ENCODE measurements around the gene S100A3.
"Not testable (repeated sequence)": the region's sequence is repeated elsewhere in the genome, so short reads cannot be mapped to it uniquely, and the experiment has no call there.

S100A3 gene

GRCh38 chr1:153568367-153569099, 19.5 kb upstream of the S100A3 start:
- peak; percentile 71 for DNase-seq (ENCODE audit: low read depth)

- no peak for DNase-seq (ENCODE audit: low read depth)
These were observed 18.7 kb upstream of the S100A3 start for GRCh38 chr1:153567621-153568366.

GRCh38 chr1:153566414-153567371, 17.6 kb upstream of the S100A3 start:
- DNase-seq (ENCODE audit: low read depth): peak; percentile 97

- peak; percentile 84 for DNase-seq (ENCODE audit: low read depth)
These were observed 16.7 kb upstream of the S100A3 start, which contains the start of gene S100A2 for GRCh38 chr1:153565529-153566374. Gene S100A2, minus strand, starts transcription at chr1:153565844. Its CDS starts 1,967 bp downstream, at chr1:153563877.

GRCh38 chr1:153563991-153564390, 14.9 kb upstream of the S100A3 start:
- no peak for DNase-seq (ENCODE audit: low read depth)

- no peak for DNase-seq (ENCODE audit: low read depth)
These were observed 14.4 kb upstream of the S100A3 start for GRCh38 chr1:153563483-153563901.

GRCh38 chr1:153562021-153562420, 13.0 kb upstream of the S100A3 start:
- DNase-seq (ENCODE audit: low read depth): not testable (repeated sequence)

- DNase-seq (ENCODE audit: low read depth): no peak
These were observed 12.5 kb upstream of the S100A3 start for GRCh38 chr1:153561466-153561985.

GRCh38 chr1:153560771-153561465, 11.9 kb upstream of the S100A3 start:
- no peak for DNase-seq (ENCODE audit: low read depth)

GRCh38 chr1:153560241-153560640, 11.2 kb upstream of the S100A3 start:
- DNase-seq (ENCODE audit: low read depth): no peak

- DNase-seq (ENCODE audit: low read depth): no peak
These were observed 8.8 kb upstream of the S100A3 start for GRCh38 chr1:153557877-153558276.

GRCh38 chr1:153556348-153556747, 7.3 kb upstream of the S100A3 start:
- no peak for DNase-seq (ENCODE audit: low read depth)

- peak; percentile 39 for DNase-seq (ENCODE audit: low read depth)
These were observed 4.9 kb upstream of the S100A3 start for GRCh38 chr1:153553830-153554541.

- DNase-seq (ENCODE audit: low read depth): no peak
These were observed 4.0 kb upstream of the S100A3 start for GRCh38 chr1:153553096-153553495.

- no peak for DNase-seq (ENCODE audit: low read depth)
These were observed 3.3 kb upstream of the S100A3 start for GRCh38 chr1:153552335-153552734.

- no peak for DNase-seq (ENCODE audit: low read depth)
These were observed 1.9 kb upstream of the S100A3 start for GRCh38 chr1:153550827-153551500.

- DNase-seq (ENCODE audit: low read depth): no peak
These were observed 1.3 kb upstream of the S100A3 start for GRCh38 chr1:153550398-153550758.

- DNase-seq (ENCODE audit: low read depth): no peak
These were observed 811 bp upstream of the S100A3 start for GRCh38 chr1:153549741-153550397.
